HCT116 (cell line): Measurements from ENCODE around the gene DYNLT2. TPM values are rescaled to one million over a fixed set of nuclear protein-coding genes. Genes with fewer than 3 reads are reported as not detected.

Experiments used
- ATAC-seq: fragments of 200-7000 bp; cut with Tn5 transposase; 2 replicates; pipeline ENCODE4 v1.9.1; 2020; ENCODE audit warnings: mild to moderate bottlenecking, moderate library complexity
- BruUV-seq: library from RNA; stranded (reverse); fragments of 400-500 nt; replicated peaks from 2 replicates; lab custom pipeline; 2021; lab: Mats Ljungman, UMichigan
- CTCF ChIA-PET: fragments of 300-600 bp; sonication (Branson Sonifier 250); formaldehyde crosslinking; loops from one replicate; lab custom pipeline; 2021; ENCODE audit warnings: antibody characterized with exemption; lab: Charles Lee
- POLR2A ChIA-PET: fragments of 300-600, 350-600 bp; sonication (Branson Sonifier 250); formaldehyde crosslinking; loops from one replicate; lab custom pipeline; 2021; ENCODE audit warnings: antibody characterized with exemption; lab: Charles Lee
- RAD21 ChIA-PET, 2 experiments: fragments of 300-600 bp; sonication (Branson Sonifier 250); formaldehyde crosslinking; loops; one replicate each; lab custom pipeline; 2023; ENCODE audit warnings: low total read pairs in 2 of 2; ENCODE audit not compliant: uncharacterized antibody in 2 of 2, unreplicated experiment in 2 of 2, low non-redundant PET in 1 of 2; lab: Charles Lee
- DNase-seq: peaks from one replicate; pipeline ENCODE4 v3.0.0-alpha.2; 2010; ENCODE audit warnings: low read depth, low spot score
- H2AFZ ChIP-seq: fragments of 200-600 bp; shearing (Covaris generic), sonication (generic); 2 replicates; pipeline ENCODE4 v1.6.1; 2017; ENCODE audit warnings: low read depth, mixed run types, mixed read lengths, antibody characterized with exemption, low read length; ENCODE audit not compliant: poor library complexity, severe bottlenecking
- H3K27ac ChIP-seq: 2 replicates; pipeline ENCODE4 v1.5.1; 2012; ENCODE audit warnings: low read depth, low read length
- H3K27me3 ChIP-seq: fragments of 200-600 bp; sonication (generic); 2 replicates; pipeline ENCODE4 v1.6.1; 2016; ENCODE audit warnings: mixed run types, low read length, mixed read lengths; ENCODE audit not compliant: insufficient read depth
- H3K36me3 ChIP-seq, 2 experiments: fragments of 200-500 bp in 1 of 2; fragments of 200-600 bp in 1 of 2; sonication (Bioruptor generic) in 1 of 2; sonication (generic) in 1 of 2; 2 replicates each; pipeline versions ENCODE4 v1.5.1 to v1.6.1; 2014 to 2016; ENCODE audit warnings: low read length in 2 of 2, inconsistent platforms in 1 of 2, mixed read lengths in 1 of 2, mixed run types in 1 of 2; ENCODE audit not compliant: insufficient read depth in 2 of 2, control insufficient read depth in 1 of 2
- H3K4me1 ChIP-seq, 2 experiments: fragments of 200-600 bp in 1 of 2; sonication (generic) in 1 of 2; 2 replicates each; pipeline versions ENCODE4 v1.5.1 to v1.6.1; 2012 to 2017; ENCODE audit warnings: low read length in 2 of 2, inconsistent platforms in 1 of 2, mild to moderate bottlenecking in 1 of 2, mixed read lengths in 1 of 2, mixed run types in 1 of 2, moderate library complexity in 1 of 2; ENCODE audit not compliant: insufficient read depth in 2 of 2, control insufficient read depth in 1 of 2
- H3K4me2 ChIP-seq: fragments of 200-600 bp; sonication (generic); 2 replicates; pipeline ENCODE4 v1.6.1; 2017; ENCODE audit warnings: mixed run types, low read length, mixed read lengths
- H3K4me3 ChIP-seq, 2 experiments: fragments of 200-600 bp in 1 of 2; sonication (generic) in 1 of 2; replicated peaks in 1 of 2; 2 replicates each; pipeline ENCODE4 v1.5.1; 2011 to 2016; ENCODE audit warnings: low read length in 2 of 2, control low read depth in 1 of 2, low read depth in 1 of 2, mild to moderate bottlenecking in 1 of 2, mixed read lengths in 1 of 2, mixed run types in 1 of 2
- H3K79me2 ChIP-seq: fragments of 200-600 bp; sonication (generic); 2 replicates; pipeline ENCODE4 v1.6.1; 2017; ENCODE audit warnings: mild to moderate bottlenecking, mixed run types, low read length, moderate library complexity, mixed read lengths; ENCODE audit not compliant: insufficient read depth
- H3K9ac ChIP-seq: fragments of 200-600 bp; sonication (generic); 2 replicates; pipeline ENCODE4 v1.6.1; 2016; ENCODE audit warnings: low read length, mixed read lengths
- H3K9me2 ChIP-seq: fragments of 200-600 bp; sonication (generic), shearing (Covaris generic); 2 replicates; pipeline ENCODE4 v1.6.1; 2017; ENCODE audit warnings: mixed run types, mild to moderate bottlenecking, moderate library complexity; ENCODE audit not compliant: insufficient read depth
- H3K9me3 ChIP-seq, 2 experiments: fragments of 200-500 bp in 1 of 2; fragments of 200-600 bp in 1 of 2; sonication (Bioruptor generic) in 1 of 2; sonication (generic) in 1 of 2; 2 replicates each; pipeline ENCODE4 v1.6.1; 2014 to 2017; ENCODE audit warnings: low read length in 2 of 2, mixed read lengths in 2 of 2, inconsistent platforms in 1 of 2, low read depth in 1 of 2, mild to moderate bottlenecking in 1 of 2, mixed run types in 1 of 2, moderate library complexity in 1 of 2; ENCODE audit not compliant: control insufficient read depth in 1 of 2, insufficient read depth in 1 of 2
- H4K20me1 ChIP-seq: fragments of 200-600 bp; sonication (generic), shearing (Covaris generic); 2 replicates; pipeline ENCODE4 v1.6.1; 2017; ENCODE audit warnings: mixed run types, mild to moderate bottlenecking, moderate library complexity; ENCODE audit not compliant: insufficient read depth
- CBX3 ChIP-seq: IDR thresholded peaks from 2 replicates; pipeline ENCODE4 v1.6.1; 2012; ENCODE audit warnings: low read depth
- CEBPB ChIP-seq: IDR thresholded peaks from 2 replicates; pipeline ENCODE4 v1.6.1; 2012; ENCODE audit warnings: low read depth
- CTCF ChIP-seq, 3 experiments: fragments of 200-600 bp in 1 of 3; sonication (generic) in 1 of 3; IDR thresholded peaks in 2 of 3; conservative IDR thresholded peaks in 1 of 3; 2 replicates each; pipeline ENCODE4 v1.5.1; 2012 to 2017; ENCODE audit warnings: low read depth in 2 of 3, low read length in 2 of 3, antibody characterized with exemption in 1 of 3, borderline replicate concordance in 1 of 3, control low read depth in 1 of 3, mild to moderate bottlenecking in 1 of 3, mixed read lengths in 1 of 3, mixed run types in 1 of 3, moderate library complexity in 1 of 3; ENCODE audit not compliant: insufficient read depth in 1 of 3
- EGR1 ChIP-seq: IDR thresholded peaks from 2 replicates; pipeline ENCODE4 v1.6.1; 2012; ENCODE audit warnings: low read depth
- ELF1 ChIP-seq: IDR thresholded peaks from 2 replicates; pipeline ENCODE4 v1.6.1; 2012; ENCODE audit warnings: low read depth, borderline replicate concordance
- EZH2 ChIP-seq: fragments of 200-600 bp; sonication (generic); IDR thresholded peaks from 2 replicates; pipeline ENCODE4 v1.6.1; 2017; ENCODE audit warnings: antibody characterized with exemption, mixed run types
- JUND ChIP-seq: IDR thresholded peaks from 2 replicates; pipeline ENCODE4 v1.6.1; 2012
- MAX ChIP-seq: IDR thresholded peaks from 2 replicates; pipeline ENCODE4 v1.6.1; 2012
- POLR2A ChIP-seq: IDR thresholded peaks from 2 replicates; pipeline ENCODE4 v1.7.0; 2011; ENCODE audit warnings: borderline replicate concordance; ENCODE audit not compliant: insufficient read depth, insufficient read length; ENCODE audit errors: extremely low read depth
- POLR2AphosphoS5 ChIP-seq: IDR thresholded peaks from 2 replicates; pipeline ENCODE4 v1.6.1; 2011; ENCODE audit warnings: mild to moderate bottlenecking, low read depth, low read length, moderate library complexity
- RAD21 ChIP-seq: IDR thresholded peaks from 2 replicates; pipeline ENCODE4 v1.6.1; 2012; ENCODE audit warnings: low read depth, mild to moderate bottlenecking
- REST ChIP-seq: IDR thresholded peaks from 2 replicates; pipeline ENCODE4 v1.6.1; 2012; ENCODE audit warnings: low read depth
- SIN3A ChIP-seq: IDR thresholded peaks from 2 replicates; pipeline ENCODE4 v1.6.1; 2012; ENCODE audit warnings: low read depth
- SRF ChIP-seq: IDR thresholded peaks from 2 replicates; pipeline ENCODE4 v1.6.1; 2012; ENCODE audit warnings: low read depth
- TCF7L2 ChIP-seq: IDR thresholded peaks from 2 replicates; pipeline ENCODE4 v1.7.0; 2011; ENCODE audit warnings: borderline replicate concordance, inconsistent platforms; ENCODE audit not compliant: insufficient read depth, insufficient read length; ENCODE audit errors: extremely low read depth
- YY1 ChIP-seq: IDR thresholded peaks from 2 replicates; pipeline ENCODE4 v1.6.1; 2011; ENCODE audit warnings: low read length, low read depth, moderate library complexity, mild to moderate bottlenecking; ENCODE audit not compliant: insufficient replicate concordance; ENCODE audit errors: extremely low read depth
- ZBTB33 ChIP-seq: IDR thresholded peaks from 2 replicates; pipeline ENCODE4 v1.6.1; 2011; ENCODE audit warnings: mild to moderate bottlenecking, low read length, moderate library complexity; ENCODE audit not compliant: insufficient replicate concordance; ENCODE audit errors: extremely low read depth
- ZFX ChIP-seq: fragments of 450-650 bp; IDR thresholded peaks from 2 replicates; pipeline ENCODE4 v1.6.1; 2017
- ZNF274 ChIP-seq: fragments of 200-500 bp; sonication (Bioruptor generic); IDR thresholded peaks from 2 replicates; pipeline ENCODE4 v1.6.1; 2014; ENCODE audit warnings: mild to moderate bottlenecking, low read depth, low read length, inconsistent platforms
- intact Hi-C: fragments of 100-400 bp; cut with micrococcal nuclease; formaldehyde crosslinking; loops from 2 replicates; pipeline ENCODE4 v1.10.0; 2022
- total RNA-seq: library from RNA; stranded (reverse); gene quantifications from one replicate; pipeline ENCODE4 v1.2.1, GENCODE V29; 2021; ENCODE audit not compliant: unreplicated experiment
- TF ChIP-seq, protein P1 (sequence below): IDR thresholded peaks from 2 replicates; pipeline ENCODE4 v1.6.1; 2012

Gene DYNLT2
- total RNA-seq, 1 experiment from 2014 or later = 1.5 TPM

- Histone ChIP-seq H3K9me3 (no peaks in the 10 kb centered on the region), H2AFZ (no peak overlapping the region), H3K27me3 (no peaks in the 10 kb centered on the region; the same call in 1 of the 2 replicates), H3K27ac (no peak overlapping the region), H3K4me1 (peaks cover 0 to 16% of the 10 kb centered on the region in 2 experiments; a peak in 3 of 4 replicates), H3K4me3 (no peak overlapping the region), H3K9me2 (no peaks in the 10 kb centered on the region), H3K79me2 (no peaks in the 10 kb centered on the region), H4K20me1 (no peaks in the 10 kb centered on the region), H3K36me3 (no peaks in the 10 kb centered on the region), H3K4me2 (no peak overlapping the region), H3K9ac (no peak overlapping the region)
- POLR2A ChIA-PET = no interaction called here
- CTCF ChIA-PET = no interaction called here
- BruUV-seq = no TSS peak
- RAD21 ChIA-PET = no interaction called here
- TF ChIP-seq ZBTB33 (no peak), ZFX (no peak), CTCF (IDR thresholded peaks at IDR 0.05 in 2 of 3, conservative IDR thresholded peaks at IDR 0.05 in 1 of 3; ENCODE audit: borderline replicate concordance in 1 of 3, insufficient read depth in 1 of 3, low read depth in 2 of 3, low read length in 2 of 3) (no peak), ZNF274 (no peak), RAD21 (no peak), ELF1 (no peak), POLR2AphosphoS5 (no peak), YY1 (no peak), SRF (no peak), MAX (no peak), CBX3 (no peak), TCF7L2 (no peak), JUND (no peak), CEBPB (no peak), EGR1 (no peak), SIN3A (no peak), REST (no peak), EZH2 (no peak), POLR2A (no peak)
- TF ChIP-seq, protein P1, sequence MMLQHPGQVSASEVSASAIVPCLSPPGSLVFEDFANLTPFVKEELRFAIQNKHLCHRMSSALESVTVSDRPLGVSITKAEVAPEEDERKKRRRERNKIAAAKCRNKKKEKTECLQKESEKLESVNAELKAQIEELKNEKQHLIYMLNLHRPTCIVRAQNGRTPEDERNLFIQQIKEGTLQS = no peak
- DNase-seq (no peak), ATAC-seq (no peak)
- intact Hi-C loops = loop anchor here (10.0 kb wide), 1 partner anchor 512 kb away; the partner anchor contains the start of gene FAM120B
Observed at GRCh38 chr6:169792306-169793015, 41.1 kb upstream of the DYNLT2 start.
